Measurements from ENCODE around the gene IL1A. TPM values are rescaled to one million over a fixed set of nuclear protein-coding genes. Genes with fewer than 3 reads are reported as not detected.

Gene IL1A
- total and polyA plus RNA-seq, 9 of the 15 experiments (the other 6 are each of a cell fraction or from before 2014, with no cell fraction given), result 0.03 to 0.27 (median 0.14) TPM; not detected in 2

GRCh38 chr2:112800881-112801583 is 16.7 kb upstream of the IL1A start (continued):
- TF ChIP-seq, protein P1, sequence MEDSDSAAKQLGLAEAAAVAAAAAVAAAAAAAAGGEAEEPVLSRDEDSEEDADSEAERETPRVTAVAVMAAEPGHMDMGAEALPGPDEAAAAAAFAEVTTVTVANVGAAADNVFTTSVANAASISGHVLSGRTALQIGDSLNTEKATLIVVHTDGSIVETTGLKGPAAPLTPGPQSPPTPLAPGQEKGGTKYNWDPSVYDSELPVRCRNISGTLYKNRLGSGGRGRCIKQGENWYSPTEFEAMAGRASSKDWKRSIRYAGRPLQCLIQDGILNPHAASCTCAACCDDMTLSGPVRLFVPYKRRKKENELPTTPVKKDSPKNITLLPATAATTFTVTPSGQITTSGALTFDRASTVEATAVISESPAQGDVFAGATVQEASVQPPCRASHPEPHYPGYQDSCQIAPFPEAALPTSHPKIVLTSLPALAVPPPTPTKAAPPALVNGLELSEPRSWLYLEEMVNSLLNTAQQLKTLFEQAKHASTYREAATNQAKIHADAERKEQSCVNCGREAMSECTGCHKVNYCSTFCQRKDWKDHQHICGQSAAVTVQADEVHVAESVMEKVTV (CRISPR knock-in tag; IDR thresholded peaks at IDR 0.05), result no peak
- TF ChIP-seq ZNF57 (CRISPR knock-in tag; IDR thresholded peaks at IDR 0.05), result no peak

DNA sequence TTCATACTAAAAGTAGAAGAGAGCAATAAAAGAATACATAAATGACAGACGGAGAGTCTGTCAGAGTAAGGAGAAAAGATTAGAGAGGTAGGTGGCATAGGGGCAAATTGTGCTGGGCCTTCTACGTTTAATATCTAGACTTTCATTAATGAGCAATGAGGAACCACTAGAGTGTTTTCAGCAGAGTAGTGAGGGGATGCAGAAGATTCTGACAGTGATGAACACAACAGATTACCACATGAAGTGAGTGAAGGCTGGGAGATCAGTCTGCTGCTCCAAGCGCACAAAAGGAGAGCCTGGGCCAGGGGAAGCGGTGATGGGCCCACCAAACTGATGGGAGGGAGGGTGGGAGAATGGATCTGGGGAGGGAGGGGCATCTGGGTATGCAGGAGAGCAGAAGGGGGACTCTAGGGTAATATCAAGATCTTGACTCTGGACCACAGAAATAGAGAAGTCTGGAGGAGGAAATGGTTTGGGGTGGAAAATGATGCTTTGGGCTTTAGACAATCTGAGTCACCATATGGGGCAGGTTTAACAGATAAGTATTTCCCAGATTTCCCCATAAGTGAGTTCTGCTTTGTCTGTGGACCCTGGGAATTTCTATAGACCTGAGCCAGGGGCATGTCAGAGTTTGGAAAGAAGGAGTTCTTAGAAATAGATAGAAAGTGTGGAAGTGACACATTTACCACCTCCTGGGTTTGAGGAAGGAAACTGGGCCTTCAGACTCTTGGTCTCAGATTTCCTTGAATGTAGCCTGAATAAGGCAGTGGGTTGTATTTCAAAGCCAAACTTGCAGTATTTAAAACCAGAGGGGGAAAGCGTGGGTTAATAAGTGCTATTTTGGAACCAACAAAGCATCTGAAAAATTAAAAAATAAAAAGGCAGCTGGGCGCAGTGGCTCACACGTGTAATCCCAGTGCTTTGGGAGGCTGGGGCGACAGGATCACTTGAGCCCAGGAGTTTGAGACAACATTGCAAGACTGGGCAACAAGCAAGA is 15.0 kb upstream of the IL1A start:
- no peak for DNase-seq (ENCODE audit: extremely low read depth in 1 of 4, low spot score in 3 of 4)
- H3K4me3 ChIP-seq, result no peak overlapping the region
- WGBS (ENCODE audit: insufficient coverage, low coverage, missing lambda C conversion rate), result 55% methylated on average over 7 of the region's 8 CpGs
- no TSS peak for BruUV-seq (replicated peaks)
- no peaks in the 10 kb centered on the region for H3K79me2 ChIP-seq (ENCODE audit: control insufficient read depth, insufficient read depth, low read length)
- no peak for FAIRE-seq
- ChIA-PET POLR2A (no interaction called here), CTCF (ENCODE audit: low intra/inter-chr PET ratio) (no interaction called here)
- in situ Hi-C loops (cut with MboI), result no loop called here
- H2AFZ ChIP-seq (ENCODE audit: low read depth, low read length), result no peak overlapping the region
- no peaks in the 10 kb centered on the region for H4K20me1 ChIP-seq (replicated peaks; ENCODE audit: control insufficient read depth, insufficient read depth, low read length)
- H3K9ac ChIP-seq (ENCODE audit: insufficient read depth in 1 of 2, low read depth in 2 of 2, low read length in 2 of 2), result no peak overlapping the region
- no peaks in the 10 kb centered on the region for H3K27me3 ChIP-seq (ENCODE audit: control insufficient read depth in 2 of 2, insufficient read depth in 2 of 2, low read length in 2 of 2)
- peaks cover 3 to 18% of the 10 kb centered on the region in 2 experiments; a peak in 4 of 5 replicates for H3K4me1 ChIP-seq (replicated peaks in 1 of 2; ENCODE audit: control insufficient read depth in 2 of 2, insufficient read depth in 2 of 2, low read length in 2 of 2)
- H3K9me1 ChIP-seq (ENCODE audit: control insufficient read depth, insufficient read depth, low read length), result no peaks in the 10 kb centered on the region
- no peaks in the 10 kb centered on the region for H3K9me3 ChIP-seq (replicated peaks; ENCODE audit: control insufficient read depth, insufficient read depth, low read depth, low read length)
- ATAC-seq, result 0 out of 3 replicates have a peak, but pooled peaks have one; percentile 15
- no peaks in the 10 kb centered on the region for H3K36me3 ChIP-seq (ENCODE audit: control insufficient read depth, insufficient read depth, low read length)
- no peak overlapping the region for H3K4me2 ChIP-seq (ENCODE audit: insufficient read depth, low read length)
- no peak overlapping the region for H3K27ac ChIP-seq (ENCODE audit: extremely low read depth, low read depth, low read length)
- intact Hi-C loops (cut with micrococcal nuclease), result no loop called here
- no peak for TF ChIP-seq KDM5B (IDR thresholded peaks at IDR 0.05; ENCODE audit: insufficient replicate concordance, low read depth, low read length)
- no peak for TF ChIP-seq HMG20B (CRISPR knock-in tag; IDR thresholded peaks at IDR 0.05)
- TF ChIP-seq GTF2E2 (tag; IDR thresholded peaks at IDR 0.05), result no peak
- no peak for TF ChIP-seq CUX1 (CRISPR knock-in tag; IDR thresholded peaks at IDR 0.05)
- no peak for TF ChIP-seq LARP7 (IDR thresholded peaks at IDR 0.05)
- no peak for TF ChIP-seq ZNF280A (IDR thresholded peaks at IDR 0.05; ENCODE audit: low read depth, partially characterized antibody)

Data from K562 (cell line).